ENCODE results near the gene PTGES2. TPM values are rescaled to one million over a fixed set of nuclear protein-coding genes. Genes with fewer than 3 reads are reported as not detected.
A peak's percentile ranks its signal among the peaks of the same experiment; 100 is the strongest.

The PTGES2 gene
- total and polyA plus RNA-seq, 2 of the 13 experiments (the other 11 are each of a cell fraction or from before 2014, with no cell fraction given): 63.7 to 79.8 TPM

DNA sequence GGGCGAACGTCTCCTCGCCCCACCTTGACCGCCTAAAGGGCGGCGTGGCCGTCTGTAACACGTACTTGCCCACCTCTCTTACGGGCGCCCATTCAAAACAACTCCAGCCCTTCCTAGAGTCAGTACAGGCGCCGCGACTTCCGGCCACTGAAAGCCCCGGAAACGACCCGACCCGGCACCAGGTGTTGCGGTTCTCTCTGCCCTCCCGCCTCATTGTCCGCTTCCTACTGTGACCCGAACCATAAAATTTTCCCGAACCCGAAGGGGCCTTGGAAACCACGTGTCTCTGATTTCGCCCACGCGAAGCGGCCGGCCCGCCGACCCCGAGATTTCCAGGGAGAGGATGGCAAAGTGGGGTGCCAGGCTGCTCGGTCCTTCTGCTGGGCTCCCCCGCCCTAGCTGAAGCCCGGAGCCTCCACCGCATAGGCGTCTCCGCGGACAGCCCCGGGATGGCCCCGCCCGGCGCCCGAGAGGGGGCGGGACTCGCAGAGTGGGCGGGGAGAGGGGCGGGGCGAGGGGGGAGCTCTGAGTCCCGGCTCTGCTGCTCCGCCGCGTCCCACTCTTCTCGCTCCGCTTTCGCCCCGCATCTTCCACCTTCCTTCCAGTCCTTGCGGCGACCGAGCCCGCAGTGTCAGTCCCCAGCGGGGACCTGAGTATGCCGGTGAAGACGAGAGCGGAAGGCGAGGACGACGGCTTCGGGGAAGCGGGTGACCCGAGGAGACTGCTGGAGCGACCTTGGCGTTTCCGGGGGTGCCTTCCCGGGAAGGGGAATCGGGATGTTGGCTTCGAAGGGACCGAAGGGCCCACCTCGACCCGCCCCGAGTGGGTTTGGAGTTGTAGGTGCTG, 684 bp upstream of the PTGES2 start (continued):
- TF ChIP-seq, protein P1, sequence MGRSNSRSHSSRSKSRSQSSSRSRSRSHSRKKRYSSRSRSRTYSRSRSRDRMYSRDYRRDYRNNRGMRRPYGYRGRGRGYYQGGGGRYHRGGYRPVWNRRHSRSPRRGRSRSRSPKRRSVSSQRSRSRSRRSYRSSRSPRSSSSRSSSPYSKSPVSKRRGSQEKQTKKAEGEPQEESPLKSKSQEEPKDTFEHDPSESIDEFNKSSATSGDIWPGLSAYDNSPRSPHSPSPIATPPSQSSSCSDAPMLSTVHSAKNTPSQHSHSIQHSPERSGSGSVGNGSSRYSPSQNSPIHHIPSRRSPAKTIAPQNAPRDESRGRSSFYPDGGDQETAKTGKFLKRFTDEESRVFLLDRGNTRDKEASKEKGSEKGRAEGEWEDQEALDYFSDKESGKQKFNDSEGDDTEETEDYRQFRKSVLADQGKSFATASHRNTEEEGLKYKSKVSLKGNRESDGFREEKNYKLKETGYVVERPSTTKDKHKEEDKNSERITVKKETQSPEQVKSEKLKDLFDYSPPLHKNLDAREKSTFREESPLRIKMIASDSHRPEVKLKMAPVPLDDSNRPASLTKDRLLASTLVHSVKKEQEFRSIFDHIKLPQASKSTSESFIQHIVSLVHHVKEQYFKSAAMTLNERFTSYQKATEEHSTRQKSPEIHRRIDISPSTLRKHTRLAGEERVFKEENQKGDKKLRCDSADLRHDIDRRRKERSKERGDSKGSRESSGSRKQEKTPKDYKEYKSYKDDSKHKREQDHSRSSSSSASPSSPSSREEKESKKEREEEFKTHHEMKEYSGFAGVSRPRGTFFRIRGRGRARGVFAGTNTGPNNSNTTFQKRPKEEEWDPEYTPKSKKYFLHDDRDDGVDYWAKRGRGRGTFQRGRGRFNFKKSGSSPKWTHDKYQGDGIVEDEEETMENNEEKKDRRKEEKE (IDR thresholded peaks at IDR 0.05): no peak
- TF ChIP-seq RXRA (CRISPR knock-in tag; IDR thresholded peaks at IDR 0.05) (peak; percentile 39; the same call in 1 of the 2 replicates), CEBPB (IDR thresholded peaks at IDR 0.05; ENCODE audit: borderline replicate concordance, low read depth, low read length) (no peak), SP1 (IDR thresholded peaks at IDR 0.05) (no peak), SP1 (CRISPR knock-in tag; IDR thresholded peaks at IDR 0.05) (peak; percentile 88), ZNF33A (CRISPR knock-in tag; IDR thresholded peaks at IDR 0.05; ENCODE audit: borderline replicate concordance) (no peak), ZNF205 (CRISPR knock-in tag; IDR thresholded peaks at IDR 0.05) (no peak), ZNF614 (CRISPR knock-in tag; IDR thresholded peaks at IDR 0.05; ENCODE audit: borderline replicate concordance) (no peak), ZNF33B (CRISPR knock-in tag; IDR thresholded peaks at IDR 0.05) (peak; percentile 17; the same call in 1 of the 2 replicates), CBX5 (CRISPR knock-in tag; IDR thresholded peaks at IDR 0.05; ENCODE audit: borderline replicate concordance) (no peak), SIN3A (IDR thresholded peaks at IDR 0.05; ENCODE audit: borderline replicate concordance, low read depth, low read length) (no peak; the same call in 1 of the 2 replicates), ZNF780A (CRISPR knock-in tag; IDR thresholded peaks at IDR 0.05) (no peak), ZNF276 (CRISPR knock-in tag; IDR thresholded peaks at IDR 0.05; ENCODE audit: low read depth) (peak; percentile 41; the same call in 1 of the 2 replicates), MED8 (CRISPR knock-in tag; IDR thresholded peaks at IDR 0.05; ENCODE audit: insufficient replicate concordance) (peak; percentile 65), DMTF1 (CRISPR knock-in tag; IDR thresholded peaks at IDR 0.05) (no peak), NFYB (CRISPR knock-in tag; IDR thresholded peaks at IDR 0.05) (no peak), PTBP1 (IDR thresholded peaks at IDR 0.05; ENCODE audit: low read depth, low read length, poor library complexity, severe bottlenecking) (no peak), ZNF883 (CRISPR knock-in tag; IDR thresholded peaks at IDR 0.05; ENCODE audit: not compliant biosample characterization) (no peak), ZNF20 (CRISPR knock-in tag; IDR thresholded peaks at IDR 0.05) (no peak), MEIS2 (CRISPR knock-in tag; IDR thresholded peaks at IDR 0.05) (peak; percentile 38; the same call in 1 of the 2 replicates), SNAI1 (CRISPR knock-in tag; IDR thresholded peaks at IDR 0.05; ENCODE audit: borderline replicate concordance) (peak; percentile 71; the same call in 1 of the 2 replicates)
- TF ChIP-seq, protein P2, sequence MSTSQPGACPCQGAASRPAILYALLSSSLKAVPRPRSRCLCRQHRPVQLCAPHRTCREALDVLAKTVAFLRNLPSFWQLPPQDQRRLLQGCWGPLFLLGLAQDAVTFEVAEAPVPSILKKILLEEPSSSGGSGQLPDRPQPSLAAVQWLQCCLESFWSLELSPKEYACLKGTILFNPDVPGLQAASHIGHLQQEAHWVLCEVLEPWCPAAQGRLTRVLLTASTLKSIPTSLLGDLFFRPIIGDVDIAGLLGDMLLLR (CRISPR knock-in tag; IDR thresholded peaks at IDR 0.05): 0 out of 2 replicates have a peak, but pooled peaks have one; percentile 50
